Measurements from ENCODE around the gene MCTP1.

DNA sequence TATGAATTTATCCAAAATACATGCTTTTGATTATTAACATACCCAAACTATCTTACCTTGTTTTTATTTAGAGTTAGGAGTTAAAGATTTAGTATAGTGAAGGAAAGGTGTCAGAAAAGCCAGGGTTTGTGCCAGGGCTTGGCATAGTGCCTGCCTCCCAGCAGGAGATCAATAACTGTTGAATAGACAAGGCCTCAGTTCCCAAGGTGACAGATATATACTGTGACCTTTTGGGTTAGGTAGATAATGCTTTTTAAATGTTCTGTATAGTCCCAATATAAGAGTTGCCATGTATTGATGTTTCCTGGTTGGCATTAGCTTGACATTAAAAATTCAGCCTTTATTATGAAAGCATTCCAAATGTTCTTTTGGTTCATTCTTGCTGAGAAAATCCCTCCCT, 121.8 kb downstream of the MCTP1 start:
- no peak for TF ChIP-seq EZH2phosphoT487 (IDR thresholded peaks at IDR 0.05; ENCODE audit: borderline replicate concordance, low read length)
- TF ChIP-seq, protein P1, sequence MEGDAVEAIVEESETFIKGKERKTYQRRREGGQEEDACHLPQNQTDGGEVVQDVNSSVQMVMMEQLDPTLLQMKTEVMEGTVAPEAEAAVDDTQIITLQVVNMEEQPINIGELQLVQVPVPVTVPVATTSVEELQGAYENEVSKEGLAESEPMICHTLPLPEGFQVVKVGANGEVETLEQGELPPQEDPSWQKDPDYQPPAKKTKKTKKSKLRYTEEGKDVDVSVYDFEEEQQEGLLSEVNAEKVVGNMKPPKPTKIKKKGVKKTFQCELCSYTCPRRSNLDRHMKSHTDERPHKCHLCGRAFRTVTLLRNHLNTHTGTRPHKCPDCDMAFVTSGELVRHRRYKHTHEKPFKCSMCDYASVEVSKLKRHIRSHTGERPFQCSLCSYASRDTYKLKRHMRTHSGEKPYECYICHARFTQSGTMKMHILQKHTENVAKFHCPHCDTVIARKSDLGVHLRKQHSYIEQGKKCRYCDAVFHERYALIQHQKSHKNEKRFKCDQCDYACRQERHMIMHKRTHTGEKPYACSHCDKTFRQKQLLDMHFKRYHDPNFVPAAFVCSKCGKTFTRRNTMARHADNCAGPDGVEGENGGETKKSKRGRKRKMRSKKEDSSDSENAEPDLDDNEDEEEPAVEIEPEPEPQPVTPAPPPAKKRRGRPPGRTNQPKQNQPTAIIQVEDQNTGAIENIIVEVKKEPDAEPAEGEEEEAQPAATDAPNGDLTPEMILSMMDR (IDR thresholded peaks at IDR 0.05; ENCODE audit: low read depth, low read length, poor library complexity, severe bottlenecking) = no peak
